Fibroblast of pulmonary artery (primary cell): ENCODE data around the gene BSN.

Experiments
- DNase-seq: peaks from one replicate; pipeline ENCODE4 v3.0.0-alpha.2; 2010; ENCODE audit warnings: low read depth
- H3K4me3 ChIP-seq: replicated peaks from 2 replicates; pipeline ENCODE4 v1.5.1; 2011; ENCODE audit warnings: low read depth, mild to moderate bottlenecking, control low read depth, low read length, moderate library complexity
- CTCF ChIP-seq: IDR thresholded peaks from 2 replicates; pipeline ENCODE4 v1.5.1; 2011; ENCODE audit warnings: mild to moderate bottlenecking, control low read depth, low read length, inconsistent platforms; ENCODE audit errors: missing control alignments

The BSN gene

GRCh38 chr3:49669352-49669751 is 115.1 kb downstream of the BSN start:
- no peak for DNase-seq
- no peak for TF ChIP-seq CTCF
- no peak overlapping the region for H3K4me3 ChIP-seq

- H3K4me3 ChIP-seq = no peak overlapping the region
- DNase-seq = no peak
- TF ChIP-seq CTCF = no peak
Measured at GRCh38 chr3:49670940-49671290, 116.6 kb downstream of the BSN start.

- TF ChIP-seq CTCF = peak; percentile 91
- peak; percentile 72 for DNase-seq
- no peak overlapping the region for H3K4me3 ChIP-seq
Measured at GRCh38 chr3:49671291-49672288, 117.3 kb downstream of the BSN start.

GRCh38 chr3:49673121-49673714 is 118.9 kb downstream of the BSN start:
- TF ChIP-seq CTCF = no peak
- DNase-seq = no peak
- H3K4me3 ChIP-seq = peak overlapping the region; percentile 76

GRCh38 chr3:49673715-49674496 is 119.6 kb downstream of the BSN start, which contains the start of gene APEH:
Gene APEH (plus strand): TSS chr3:49674351. CDS start chr3:49674402, 51 bp downstream.
- TF ChIP-seq CTCF = no peak
- peak; percentile 98 for DNase-seq
- peak within 1 kb of the TSS; percentile 76 for H3K4me3 ChIP-seq

- DNase-seq = no peak
- H3K4me3 ChIP-seq = peak overlapping the region; percentile 76
- no peak for TF ChIP-seq CTCF
Measured at GRCh38 chr3:49674497-49674983, 120.3 kb downstream of the BSN start.
